ENCODE data around the gene FBXW11. TPM values are rescaled to one million over a fixed set of nuclear protein-coding genes. Genes with fewer than 3 reads are reported as not detected.

FBXW11 gene
- total RNA-seq, 3 donors from 2014 or later = 60.3 to 81.5 (median 64.0) TPM

DNA sequence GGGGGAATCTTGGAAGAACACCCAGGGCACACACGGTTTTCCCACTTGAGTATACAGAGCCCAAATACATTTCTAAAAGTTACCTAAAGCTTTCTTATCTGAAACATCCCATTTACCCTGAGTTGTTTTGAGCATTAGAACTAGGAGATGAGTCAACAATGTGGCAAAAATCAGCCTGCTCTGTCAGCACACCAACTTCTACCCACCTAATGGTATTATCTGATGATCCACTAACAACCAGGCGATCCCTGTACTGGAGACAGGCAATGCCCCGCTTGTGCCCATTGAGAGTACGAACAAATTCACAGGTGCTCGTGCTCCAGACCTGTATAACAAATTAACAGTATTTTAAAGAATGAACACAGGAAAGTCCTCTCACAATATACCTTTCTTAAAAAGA, 133.8 kb downstream of the FBXW11 start:
- no peak for TF ChIP-seq POLR2AphosphoS5 (IDR thresholded peaks at IDR 0.05)
- TF ChIP-seq, protein P1, sequence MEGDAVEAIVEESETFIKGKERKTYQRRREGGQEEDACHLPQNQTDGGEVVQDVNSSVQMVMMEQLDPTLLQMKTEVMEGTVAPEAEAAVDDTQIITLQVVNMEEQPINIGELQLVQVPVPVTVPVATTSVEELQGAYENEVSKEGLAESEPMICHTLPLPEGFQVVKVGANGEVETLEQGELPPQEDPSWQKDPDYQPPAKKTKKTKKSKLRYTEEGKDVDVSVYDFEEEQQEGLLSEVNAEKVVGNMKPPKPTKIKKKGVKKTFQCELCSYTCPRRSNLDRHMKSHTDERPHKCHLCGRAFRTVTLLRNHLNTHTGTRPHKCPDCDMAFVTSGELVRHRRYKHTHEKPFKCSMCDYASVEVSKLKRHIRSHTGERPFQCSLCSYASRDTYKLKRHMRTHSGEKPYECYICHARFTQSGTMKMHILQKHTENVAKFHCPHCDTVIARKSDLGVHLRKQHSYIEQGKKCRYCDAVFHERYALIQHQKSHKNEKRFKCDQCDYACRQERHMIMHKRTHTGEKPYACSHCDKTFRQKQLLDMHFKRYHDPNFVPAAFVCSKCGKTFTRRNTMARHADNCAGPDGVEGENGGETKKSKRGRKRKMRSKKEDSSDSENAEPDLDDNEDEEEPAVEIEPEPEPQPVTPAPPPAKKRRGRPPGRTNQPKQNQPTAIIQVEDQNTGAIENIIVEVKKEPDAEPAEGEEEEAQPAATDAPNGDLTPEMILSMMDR (IDR thresholded peaks at IDR 0.05) = no peak
- TF ChIP-seq POLR2A (IDR thresholded peaks at IDR 0.05) = no peak
- Histone ChIP-seq H3K4me1 (no peaks in the 10 kb centered on the region), H3K27ac (no peak overlapping the region), H3K9me3 (no peaks in the 10 kb centered on the region), H3K4me3 (no peak overlapping the region), H3K27me3 (no peaks in the 10 kb centered on the region), H3K36me3 (peaks cover 10% of the 10 kb centered on the region)
- no peak for DNase-seq (ENCODE audit: low spot score in 2 of 2)
- intact Hi-C loops (cut with DNase I; ENCODE audit: low total_unique reads) = no loop called here

DNA sequence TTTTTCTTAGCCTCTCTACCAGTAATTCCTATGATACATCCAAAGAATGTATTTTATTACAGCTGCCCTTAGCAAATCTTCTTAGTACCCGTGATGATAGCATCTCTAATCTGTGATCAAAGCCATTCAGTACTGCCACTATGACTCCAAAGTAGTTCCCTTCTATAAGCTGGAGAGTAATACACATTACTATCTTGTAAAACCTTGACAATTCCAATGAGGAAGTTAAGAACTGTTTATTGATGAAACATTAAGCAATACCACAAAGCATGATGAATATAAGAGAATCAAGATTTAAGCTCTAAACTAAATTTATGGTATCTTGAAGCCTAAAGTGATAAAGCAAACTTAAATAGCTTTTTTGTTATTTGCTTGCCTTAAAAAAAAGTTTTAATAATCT, 134.7 kb downstream of the FBXW11 start:
- intact Hi-C loops (cut with DNase I; ENCODE audit: low total_unique reads) = no loop called here
- H3K36me3 ChIP-seq = peaks cover 6% of the 10 kb centered on the region
- H3K4me1 ChIP-seq = no peaks in the 10 kb centered on the region

DNA sequence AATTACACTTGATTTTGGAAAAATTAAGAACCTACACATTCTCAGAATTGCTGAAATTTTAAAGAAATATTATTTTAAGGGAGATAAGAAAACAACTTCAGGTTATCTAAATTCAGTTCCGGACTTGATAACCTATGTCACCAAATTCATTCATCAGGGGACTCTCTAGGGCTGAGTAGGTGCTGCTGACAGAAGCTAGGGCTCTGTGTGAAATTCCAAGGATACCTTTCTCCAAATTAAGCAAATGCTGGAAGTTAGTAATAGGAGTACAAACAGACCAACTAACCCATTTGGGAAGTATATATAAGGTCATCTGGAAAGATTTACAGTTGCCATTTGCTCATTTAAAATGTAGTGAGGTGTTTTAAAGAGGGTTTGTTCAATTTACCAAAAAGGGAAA, 136.5 kb downstream of the FBXW11 start:
- Histone ChIP-seq H3K4me3 (no peak overlapping the region), H3K4me1 (no peaks in the 10 kb centered on the region), H3K36me3 (no peaks in the 10 kb centered on the region), H3K27ac (no peak overlapping the region), H3K9me3 (no peaks in the 10 kb centered on the region), H3K27me3 (no peaks in the 10 kb centered on the region)
- intact Hi-C loops (cut with DNase I; ENCODE audit: low total_unique reads) = no loop called here
- DNase-seq (ENCODE audit: low spot score in 2 of 2) = no peak
- TF ChIP-seq, protein P1 (IDR thresholded peaks at IDR 0.05) = no peak

More for the DNA sequence above, 134.7 kb downstream of the FBXW11 start:
- no peaks in the 10 kb centered on the region for H3K9me3 ChIP-seq
- TF ChIP-seq POLR2A (IDR thresholded peaks at IDR 0.05) = no peak
- TF ChIP-seq POLR2AphosphoS5 (IDR thresholded peaks at IDR 0.05) = no peak
- TF ChIP-seq, protein P1 (IDR thresholded peaks at IDR 0.05) = no peak
- H3K4me3 ChIP-seq = no peak overlapping the region
- DNase-seq (ENCODE audit: low spot score in 2 of 2) = no peak
- no peaks in the 10 kb centered on the region for H3K27me3 ChIP-seq
- no peak overlapping the region for H3K27ac ChIP-seq

DNA sequence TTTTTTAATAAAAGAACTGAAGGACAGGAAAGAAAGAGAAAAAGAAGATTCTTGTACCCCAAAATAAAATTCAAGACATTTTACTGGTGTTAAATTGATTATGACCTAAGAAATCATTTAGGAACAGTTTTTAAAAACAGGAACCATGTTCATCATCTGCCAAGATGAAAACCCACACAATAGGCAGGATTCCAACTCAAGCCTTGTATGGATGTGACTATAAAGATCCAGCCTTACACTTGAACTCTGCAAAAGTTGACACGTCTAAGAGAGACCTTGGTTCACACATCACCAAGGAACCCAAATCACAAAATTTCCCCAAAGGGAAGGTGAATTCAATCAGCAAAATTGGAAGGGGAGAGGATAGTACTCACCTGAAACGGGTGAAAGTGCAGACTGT, 138.2 kb downstream of the FBXW11 start:
- H3K9me3 ChIP-seq = no peaks in the 10 kb centered on the region
- H3K4me3 ChIP-seq = no peak overlapping the region
- no peaks in the 10 kb centered on the region for H3K36me3 ChIP-seq
- DNase-seq (ENCODE audit: low spot score in 2 of 2) = no peak
- no peaks in the 10 kb centered on the region for H3K4me1 ChIP-seq
- H3K27me3 ChIP-seq = no peaks in the 10 kb centered on the region
- intact Hi-C loops (cut with DNase I; ENCODE audit: low total_unique reads) = no loop called here
- no peak overlapping the region for H3K27ac ChIP-seq
- TF ChIP-seq POLR2AphosphoS5 (IDR thresholded peaks at IDR 0.05) = no peak
- TF ChIP-seq POLR2A (IDR thresholded peaks at IDR 0.05) = no peak
- TF ChIP-seq, protein P1 (IDR thresholded peaks at IDR 0.05) = no peak

DNA sequence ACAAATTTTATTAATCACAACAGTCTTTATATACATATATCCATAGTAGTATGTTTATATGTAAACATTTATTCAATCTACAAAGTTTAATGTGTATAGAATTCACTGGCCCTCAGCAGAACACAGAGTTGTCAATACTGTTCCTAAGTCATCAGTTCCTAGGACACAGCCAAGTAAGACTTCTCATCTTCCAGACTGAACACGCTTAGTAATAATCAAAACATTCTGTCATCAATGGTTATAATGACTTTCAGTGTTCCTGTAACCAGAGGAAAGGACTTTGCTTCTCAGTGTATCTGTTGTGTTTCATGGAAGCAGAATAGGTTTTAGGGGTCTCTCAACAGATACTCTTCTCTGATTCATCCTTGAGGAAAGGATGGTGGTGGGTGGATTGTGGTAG, 138.7 kb downstream of the FBXW11 start:
- intact Hi-C loops (cut with DNase I; ENCODE audit: low total_unique reads) = no loop called here
- TF ChIP-seq, protein P1 (IDR thresholded peaks at IDR 0.05) = no peak
- TF ChIP-seq POLR2A (IDR thresholded peaks at IDR 0.05) = no peak
- TF ChIP-seq POLR2AphosphoS5 (IDR thresholded peaks at IDR 0.05) = no peak
- H3K36me3 ChIP-seq = no peaks in the 10 kb centered on the region

More for the DNA sequence above, 138.7 kb downstream of the FBXW11 start:
- no peaks in the 10 kb centered on the region for H3K4me1 ChIP-seq
- no peak overlapping the region for H3K4me3 ChIP-seq
- no peaks in the 10 kb centered on the region for H3K9me3 ChIP-seq
- H3K27me3 ChIP-seq = no peaks in the 10 kb centered on the region
- no peak for DNase-seq (ENCODE audit: low spot score in 2 of 2)
- H3K27ac ChIP-seq = no peak overlapping the region
